Thyroid gland (tissue), 4 donors: Measurements from ENCODE around the gene LMF2. TPM values are rescaled to one million over a fixed set of nuclear protein-coding genes. Genes with fewer than 3 reads are reported as not detected.
A peak's percentile ranks its signal among the peaks of the same experiment; 100 is the strongest.

Experiments
- DNase-seq, 2 donors: peaks; one replicate each; pipeline ENCODE4 v3.0.0-alpha.2; 2019
- H3K27ac ChIP-seq, 3 donors: fragments of 200-600 bp; sonication (generic); 1 replicate in 2 of 3; 2 replicates in 1 of 3; pipeline ENCODE4 v1.5.1; 2016 to 2019; ENCODE audit warnings: mild to moderate bottlenecking in 1 of 3, moderate library complexity in 1 of 3
- H3K27me3 ChIP-seq: fragments of 200-600 bp; sonication (generic); one replicate; pipeline ENCODE4 v1.5.1; 2019
- H3K36me3 ChIP-seq, 2 donors: fragments of 200-600 bp; sonication (generic); one replicate each; pipeline ENCODE4 v1.5.1; 2016 to 2019
- H3K4me1 ChIP-seq, 2 donors: fragments of 200-600 bp; sonication (generic); one replicate each; pipeline ENCODE4 v1.5.1; 2017 to 2019
- H3K4me3 ChIP-seq, 3 donors: fragments of 200-600 bp; sonication (generic); replicated peaks in 1 of 3; 1 replicate in 2 of 3; 2 replicates in 1 of 3; pipeline ENCODE4 v1.5.1; 2016; ENCODE audit warnings: mild to moderate bottlenecking in 1 of 3
- H3K9me3 ChIP-seq: fragments of 200-600 bp; sonication (generic); one replicate; pipeline ENCODE4 v1.5.1; 2017
- CTCF ChIP-seq, 6 experiments: fragments of 200-600 bp in 3 of 6; fragments of 450-650 bp in 3 of 6; sonication (generic) in 3 of 6; IDR thresholded peaks; one replicate each; pipeline ENCODE4 v1.5.1; 2016 to 2019; ENCODE audit warnings: antibody characterized with exemption in 6 of 6, mild to moderate bottlenecking in 2 of 6, inconsistent platforms in 1 of 6, moderate library complexity in 1 of 6
- POLR2A ChIP-seq, 2 donors: fragments of 450-650 bp; IDR thresholded peaks; one replicate each; pipeline ENCODE4 v1.6.1; 2017; ENCODE audit warnings: antibody characterized with exemption in 2 of 2, mild to moderate bottlenecking in 2 of 2, moderate library complexity in 1 of 2
- WGBS, 2 donors: methylation state at CpG; one replicate each; pipeline ENCODE4 v1.1.5; 2017; 5-methylcytosine and 5-hydroxymethylcytosine counted together
- intact Hi-C: fragments of 100-400 bp; cut with DNase I; formaldehyde crosslinking; loops from one replicate; pipeline ENCODE4 v1.15.1; 2023
- total RNA-seq, 4 donors: library from RNA; depleted of rRNA; stranded (reverse); fragments of >200 nt; gene quantifications; one replicate each; pipeline ENCODE4 v1.2.3, GENCODE V29; 2016

The LMF2 gene
- total RNA-seq, 4 donors from 2014 or later, result 53.2 to 117 (median 96.6) TPM

- no peaks in the 10 kb centered on the region for H3K27me3 ChIP-seq
- peaks cover 68 to 75% of the 10 kb centered on the region in 2 donors for H3K36me3 ChIP-seq
- WGBS, 2 donors, result 70 to 77% methylated on average over 14 to 19 of the region's 34 CpGs
- intact Hi-C loops, result no loop called here
- H3K9me3 ChIP-seq, result no peaks in the 10 kb centered on the region
- no peak overlapping the region for H3K4me3 ChIP-seq
- TF ChIP-seq CTCF (IDR thresholded peaks at IDR 0.05) (peak in 2 of 6 experiments; percentile 9 to 10), POLR2A (IDR thresholded peaks at IDR 0.05) (peak in 1 of 2 donors; percentile 19)
- H3K27ac ChIP-seq, result peak overlapping the region; percentile 63 to 74 (median 69)
- H3K4me1 ChIP-seq, result peaks cover 18 to 24% of the 10 kb centered on the region in 2 donors
- DNase-seq, result peak; percentile 98
Measured at GRCh38 chr22:50456466-50457234, 50.9 kb downstream of the LMF2 start.

- WGBS, 2 donors, result 40 to 58% methylated on average over 1 to 7 of the region's 11 CpGs
- Histone ChIP-seq H3K36me3 (peaks cover 62 to 68% of the 10 kb centered on the region in 2 donors), H3K4me1 (peaks cover 18 to 24% of the 10 kb centered on the region in 2 donors), H3K4me3 (no peak overlapping the region), H3K9me3 (no peaks in the 10 kb centered on the region), H3K27ac (peak overlapping the region; percentile 58 to 74 (median 69)), H3K27me3 (no peaks in the 10 kb centered on the region)
- TF ChIP-seq CTCF (IDR thresholded peaks at IDR 0.05), result no peak
- peak in 1 of 2 donors; percentile 16 for TF ChIP-seq POLR2A (IDR thresholded peaks at IDR 0.05)
- peak; percentile 88 to 90 for DNase-seq
- intact Hi-C loops, result no loop called here
Measured at GRCh38 chr22:50456026-50456425, 51.5 kb downstream of the LMF2 start.

- intact Hi-C loops, result no loop called here
- 86 to 100% methylated on average over 2 to 11 of the region's 18 CpGs for WGBS, 2 donors
- DNase-seq, result no peak
- Histone ChIP-seq H3K4me1 (peaks cover 18 to 24% of the 10 kb centered on the region in 2 donors), H3K27me3 (no peaks in the 10 kb centered on the region), H3K36me3 (peaks cover 53 to 64% of the 10 kb centered on the region in 2 donors), H3K27ac (peak overlapping the region; percentile 58 to 74 (median 69)), H3K9me3 (no peaks in the 10 kb centered on the region), H3K4me3 (no peak overlapping the region)
- TF ChIP-seq POLR2A (IDR thresholded peaks at IDR 0.05) (no peak), CTCF (IDR thresholded peaks at IDR 0.05) (no peak)
Measured at GRCh38 chr22:50455201-50455600, 52.3 kb downstream of the LMF2 start.

DNA sequence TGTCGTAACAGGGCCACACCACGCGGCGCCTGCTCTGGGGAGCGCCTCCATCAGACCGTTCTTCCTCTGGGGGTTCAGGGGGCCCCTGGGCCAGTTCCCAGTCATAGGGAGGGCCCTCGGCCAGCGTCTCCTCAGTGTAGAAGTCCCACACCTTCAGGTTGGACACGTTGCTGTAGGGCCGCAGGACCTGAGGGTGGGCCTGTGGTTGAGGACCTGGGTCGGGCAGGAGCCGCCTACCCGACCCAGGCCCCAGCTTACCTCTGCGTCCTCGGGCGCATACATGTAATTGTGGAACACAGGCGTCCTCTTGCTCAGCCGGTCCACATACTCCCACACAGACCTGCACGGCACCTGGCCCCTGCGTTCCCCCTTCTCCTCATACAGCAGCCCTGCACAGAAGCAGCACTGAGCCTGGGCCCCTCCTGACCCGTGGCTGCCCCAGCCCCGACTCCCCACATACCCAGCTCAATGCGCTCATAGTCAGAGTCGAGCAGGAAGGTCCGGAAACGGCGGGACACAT lies 52.9 kb downstream of the LMF2 start:
- Histone ChIP-seq H3K36me3 (peaks cover 47 to 64% of the 10 kb centered on the region in 2 donors), H3K27ac (no peak overlapping the region), H3K27me3 (no peaks in the 10 kb centered on the region), H3K9me3 (no peaks in the 10 kb centered on the region), H3K4me3 (no peak overlapping the region), H3K4me1 (peaks cover 18 to 24% of the 10 kb centered on the region in 2 donors)
- 95 to 97% methylated on average over 23 to 24 of the region's 27 CpGs for WGBS, 2 donors
- intact Hi-C loops, result no loop called here
- no peak for DNase-seq
- TF ChIP-seq CTCF (IDR thresholded peaks at IDR 0.05), result no peak
- no peak for TF ChIP-seq POLR2A (IDR thresholded peaks at IDR 0.05)

Other genes starting within 250 kb of the LMF2 start
- 1 to 10 TPM; 3.1 to 5.1 (median 3.7) TPM for gene MAPK12, start 246.0 kb downstream of the LMF2 start, total RNA-seq
- gene MAPK11, start 237.3 kb downstream of the LMF2 start, total RNA-seq, result 1 to 10 TPM; 2.8 to 4.7 (median 4.0) TPM
- 100 to 1,000 TPM; 143 to 266 (median 215) TPM for gene PLXNB2, start 200.1 kb downstream of the LMF2 start, total RNA-seq
- gene DENND6B, start 180.7 kb downstream of the LMF2 start, total RNA-seq, result 10 to 100 TPM in 2 of 4 donors, 1 to 10 TPM in 2; 4.3 to 14.3 (median 9.3) TPM
- gene PPP6R2, start 164.4 kb downstream of the LMF2 start, total RNA-seq, result 100 to 1,000 TPM in 1 of 4 donors, 10 to 100 TPM in 3; 65.7 to 103 (median 74.0) TPM
- gene SBF1, start 32.7 kb downstream of the LMF2 start, total RNA-seq, result 100 to 1,000 TPM in 3 of 4 donors, 10 to 100 TPM in 1; 80.0 to 227 (median 128) TPM
- gene ADM2, start 26.2 kb downstream of the LMF2 start, total RNA-seq, result 10 to 100 TPM in 1 of 4 donors, 1 to 10 TPM in 3; 5.2 to 23.5 (median 6.6) TPM
- 10 to 100 TPM in 1 of 4 donors, 1 to 10 TPM in 3; 2.1 to 11.3 (median 4.7) TPM for gene MIOX, start 20.8 kb downstream of the LMF2 start, total RNA-seq
- gene NCAPH2, start 522 bp upstream of the LMF2 start, total RNA-seq, result 10 to 100 TPM; 39.6 to 47.5 (median 43.1) TPM
- 1 to 10 TPM in 3 of 4 donors, not detected in 1; 2.6 to 5.5 (median 2.9) TPM for gene SCO2, start 17.9 kb upstream of the LMF2 start, total RNA-seq
- gene TYMP, start 22.3 kb upstream of the LMF2 start, total RNA-seq, result 10 to 100 TPM; 28.0 to 61.0 (median 33.6) TPM
- under 1 TPM in 1 of 4 donors, not detected in 3; 0.27 TPM for gene KLHDC7B, start 38.2 kb upstream of the LMF2 start, total RNA-seq
- 1 to 10 TPM in 3 of 4 donors, not detected in 1; 3.5 to 6.0 (median 4.3) TPM for gene SYCE3, start 55.2 kb upstream of the LMF2 start, total RNA-seq
- gene CPT1B, start 70.7 kb upstream of the LMF2 start, total RNA-seq, result 10 to 100 TPM in 3 of 4 donors, 1 to 10 TPM in 1; 9.7 to 38.7 (median 14.9) TPM
- 10 to 100 TPM; 49.1 to 96.9 (median 67.8) TPM for gene CHKB, start 75.1 kb upstream of the LMF2 start, total RNA-seq
- 1 to 10 TPM in 3 of 4 donors, under 1 TPM in 1; 0.94 to 3.3 (median 1.5) TPM for gene MAPK8IP2, start 93.1 kb upstream of the LMF2 start, total RNA-seq
- 10 to 100 TPM; 30.9 to 73.5 (median 61.2) TPM for gene ARSA, start 120.5 kb upstream of the LMF2 start, total RNA-seq
- 10 to 100 TPM; 11.5 to 23.0 (median 17.7) TPM for gene SHANK3, start 165.1 kb upstream of the LMF2 start, total RNA-seq
- 1 to 10 TPM in 1 of 4 donors, under 1 TPM in 1, not detected in 2; 0.27 to 1.4 TPM for gene ACR, start 230.5 kb upstream of the LMF2 start, total RNA-seq